Measurements from ENCODE around the gene PTX3. TPM values are rescaled to one million over a fixed set of nuclear protein-coding genes. Genes with fewer than 3 reads are reported as not detected.

PTX3 gene
- total RNA-seq, 1 experiment from 2014 or later, result 2.1 TPM

- BruUV-seq (replicated peaks), result no TSS peak
- Histone ChIP-seq H3K4me3 (ENCODE audit: low read depth in 2 of 2, low read length in 2 of 2) (no peak overlapping the region), H3K36me3 (ENCODE audit: control insufficient read depth, insufficient read depth, low read length) (no peaks in the 10 kb centered on the region), H3K9me3 (ENCODE audit: control insufficient read depth, insufficient read depth, low read depth, low read length) (no peaks in the 10 kb centered on the region), H3K4me1 (ENCODE audit: control insufficient read depth, insufficient read depth, low read length) (no peaks in the 10 kb centered on the region), H3K27me3 (ENCODE audit: control insufficient read depth, insufficient read depth, low read length) (no peaks in the 10 kb centered on the region), H3K27ac (ENCODE audit: low read length) (no peak overlapping the region)
- no peak for DNase-seq (ENCODE audit: low read depth, low spot score)
- intact Hi-C loops (cut with micrococcal nuclease; ENCODE audit: unreplicated experiment) (no loop called here), in situ Hi-C loops (cut with HindIII; ENCODE audit: low pct_unique_long_range_greater_than_20kb, low sequenced_read_pairs) (no loop called here)
- CTCF ChIA-PET, result no interaction called here
- ATAC-seq, result no peak
- TF ChIP-seq CTCF (IDR thresholded peaks at IDR 0.05) (no peak), TCF7L2 (IDR thresholded peaks at IDR 0.05; ENCODE audit: low read depth, low read length) (no peak), REST (IDR thresholded peaks at IDR 0.05; ENCODE audit: insufficient read depth in 1 of 2, low read depth in 2 of 2, low read length in 1 of 2) (no peak), POLR2AphosphoS5 (IDR thresholded peaks at IDR 0.05; ENCODE audit: low read depth, low read length) (no peak), SIN3A (IDR thresholded peaks at IDR 0.05; ENCODE audit: borderline replicate concordance, insufficient read depth, low read depth, low read length) (no peak)
- POLR2A ChIA-PET, result no interaction called here
These were observed 13.3 kb upstream of the PTX3 start for GRCh38 chr3:157423337-157423736.

GRCh38 chr3:157427901-157428300 is 8.7 kb upstream of the PTX3 start:
- Histone ChIP-seq H3K9me3 (ENCODE audit: control insufficient read depth, insufficient read depth, low read depth, low read length) (no peaks in the 10 kb centered on the region), H3K4me1 (ENCODE audit: control insufficient read depth, insufficient read depth, low read length) (no peaks in the 10 kb centered on the region), H3K27me3 (ENCODE audit: control insufficient read depth, insufficient read depth, low read length) (no peaks in the 10 kb centered on the region), H3K27ac (ENCODE audit: low read length) (no peak overlapping the region), H3K4me3 (ENCODE audit: low read depth in 2 of 2, low read length in 2 of 2) (no peak overlapping the region), H3K36me3 (ENCODE audit: control insufficient read depth, insufficient read depth, low read length) (no peaks in the 10 kb centered on the region)
- BruUV-seq (replicated peaks), result no TSS peak
- in situ Hi-C loops (cut with HindIII; ENCODE audit: low pct_unique_long_range_greater_than_20kb, low sequenced_read_pairs), result no loop called here
- ChIA-PET CTCF (no interaction called here), POLR2A (no interaction called here)
- ATAC-seq, result no peak
- no peak for DNase-seq (ENCODE audit: low read depth, low spot score)
- TF ChIP-seq CTCF (IDR thresholded peaks at IDR 0.05) (no peak), TCF7L2 (IDR thresholded peaks at IDR 0.05; ENCODE audit: low read depth, low read length) (no peak), REST (IDR thresholded peaks at IDR 0.05; ENCODE audit: insufficient read depth in 1 of 2, low read depth in 2 of 2, low read length in 1 of 2) (no peak), POLR2AphosphoS5 (IDR thresholded peaks at IDR 0.05; ENCODE audit: low read depth, low read length) (no peak), SIN3A (IDR thresholded peaks at IDR 0.05; ENCODE audit: borderline replicate concordance, insufficient read depth, low read depth, low read length) (no peak)
- intact Hi-C loops (cut with micrococcal nuclease; ENCODE audit: unreplicated experiment), result no loop called here

All from Panc1 (cell line).